ENCODE measurements around the gene TAF1.
"Not testable (repeated sequence)": the region's sequence is repeated elsewhere in the genome, so short reads cannot be mapped to it uniquely, and the experiment has no call there.

The TAF1 gene

DNA sequence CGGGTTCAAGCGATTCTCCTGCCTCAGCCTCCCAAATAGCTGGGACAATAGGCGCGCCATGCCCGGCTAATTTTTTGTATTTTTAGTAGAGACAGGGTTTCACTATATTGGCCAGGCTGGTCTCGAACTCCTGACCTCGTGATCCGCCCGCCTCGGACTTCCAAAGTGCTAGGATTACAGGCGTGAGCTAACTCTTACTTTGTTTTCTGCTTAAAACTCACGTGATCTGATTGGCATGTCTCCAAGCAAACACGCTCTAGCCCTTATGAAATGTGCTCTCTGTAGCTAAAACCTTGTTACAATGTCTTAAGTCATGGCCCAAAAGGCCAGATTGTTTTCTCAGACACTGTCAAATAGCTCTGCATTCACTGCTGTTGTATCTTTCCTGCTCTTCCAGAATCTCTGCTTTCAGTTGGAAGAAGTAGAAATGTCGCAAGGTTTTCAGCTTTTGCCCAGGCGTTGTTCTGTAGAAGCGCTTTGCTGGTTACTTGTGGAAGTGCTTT is 127.0 kb downstream of the TAF1 start:
- no peaks in the 10 kb centered on the region for H3K36me3 ChIP-seq (ENCODE audit: control insufficient read depth, insufficient read depth, low read length)
- no peaks in the 10 kb centered on the region for H3K4me1 ChIP-seq (ENCODE audit: control insufficient read depth, insufficient read depth, low read length, poor library complexity, severe bottlenecking)
- no peak overlapping the region for H3K4me3 ChIP-seq (ENCODE audit: insufficient read depth, low read depth, low read length, poor library complexity, severe bottlenecking)
- DNase-seq = no peak
- H3K9me3 ChIP-seq (ENCODE audit: control insufficient read depth, low read length) = no peaks in the 10 kb centered on the region
- no peak overlapping the region for H3K27ac ChIP-seq (ENCODE audit: insufficient read depth, low read length, poor library complexity, severe bottlenecking)
- no peaks in the 10 kb centered on the region for H3K27me3 ChIP-seq (replicated peaks; ENCODE audit: control insufficient read depth, insufficient read depth, low read length, poor library complexity, severe bottlenecking)

DNA sequence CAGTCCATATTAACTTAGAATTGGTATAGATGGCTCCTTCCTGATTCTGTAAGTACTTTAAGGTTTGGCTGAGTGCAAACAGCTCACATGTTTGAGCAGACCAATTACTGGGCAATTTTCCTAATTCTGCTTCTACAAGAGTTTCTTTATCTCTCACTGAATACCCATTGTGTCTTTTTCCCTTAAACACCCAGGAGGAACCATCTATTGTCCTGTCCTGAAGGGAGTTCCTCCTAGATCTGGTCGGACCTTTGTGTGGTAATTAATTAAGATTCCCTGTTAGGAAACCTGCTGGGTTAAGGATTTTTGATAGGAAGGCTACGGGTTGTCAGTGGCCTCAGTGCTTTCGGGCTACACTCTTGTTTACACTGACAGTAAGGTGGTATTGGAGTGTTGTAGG is 129.8 kb downstream of the TAF1 start:
- H3K27me3 ChIP-seq (replicated peaks; ENCODE audit: control insufficient read depth, insufficient read depth, low read length, poor library complexity, severe bottlenecking); DNase-seq: not testable (repeated sequence)

GRCh38 chrX:71496476-71496875 is 130.3 kb downstream of the TAF1 start:
- Histone ChIP-seq H3K4me3 (ENCODE audit: insufficient read depth, low read depth, low read length, poor library complexity, severe bottlenecking) (no peak overlapping the region), H3K9me3 (ENCODE audit: control insufficient read depth, low read length) (no peaks in the 10 kb centered on the region), H3K27me3 (replicated peaks; ENCODE audit: control insufficient read depth, insufficient read depth, low read length, poor library complexity, severe bottlenecking) (no peaks in the 10 kb centered on the region), H3K4me1 (ENCODE audit: control insufficient read depth, insufficient read depth, low read length, poor library complexity, severe bottlenecking) (no peaks in the 10 kb centered on the region), H3K27ac (ENCODE audit: insufficient read depth, low read length, poor library complexity, severe bottlenecking) (no peak overlapping the region), H3K36me3 (ENCODE audit: control insufficient read depth, insufficient read depth, low read length) (no peaks in the 10 kb centered on the region)
- no peak for DNase-seq

More for the DNA sequence above, 129.8 kb downstream of the TAF1 start:
- H3K9me3 ChIP-seq (ENCODE audit: control insufficient read depth, low read length); H3K4me1 ChIP-seq (ENCODE audit: control insufficient read depth, insufficient read depth, low read length, poor library complexity, severe bottlenecking); H3K4me3 ChIP-seq (ENCODE audit: insufficient read depth, low read depth, low read length, poor library complexity, severe bottlenecking); H3K36me3 ChIP-seq (ENCODE audit: control insufficient read depth, insufficient read depth, low read length); H3K27ac ChIP-seq (ENCODE audit: insufficient read depth, low read length, poor library complexity, severe bottlenecking): not testable (repeated sequence)

DNA sequence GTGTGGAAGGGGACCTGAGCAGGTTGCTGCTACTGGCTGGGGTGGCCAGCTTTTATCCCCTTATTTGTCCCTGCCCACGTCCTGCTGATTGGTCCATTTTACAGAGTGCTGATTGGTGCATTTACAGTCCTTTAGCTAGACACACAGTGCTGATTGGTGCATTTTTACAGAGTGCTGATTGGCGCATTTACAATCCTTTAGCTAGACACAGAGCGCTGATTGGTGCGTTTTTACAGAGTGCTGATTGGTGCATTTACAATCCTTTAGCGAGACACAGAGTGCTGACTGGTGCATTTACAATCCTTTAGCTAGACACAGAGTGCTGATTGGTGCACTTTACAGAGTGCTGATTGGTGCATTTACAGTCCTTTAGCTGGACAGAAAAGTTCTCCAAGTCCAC is 135.9 kb downstream of the TAF1 start:
- not testable (repeated sequence) for H3K4me3 ChIP-seq (ENCODE audit: insufficient read depth, low read depth, low read length, poor library complexity, severe bottlenecking); H3K36me3 ChIP-seq (ENCODE audit: control insufficient read depth, insufficient read depth, low read length); H3K27ac ChIP-seq (ENCODE audit: insufficient read depth, low read length, poor library complexity, severe bottlenecking); H3K27me3 ChIP-seq (replicated peaks; ENCODE audit: control insufficient read depth, insufficient read depth, low read length, poor library complexity, severe bottlenecking); H3K9me3 ChIP-seq (ENCODE audit: control insufficient read depth, low read length); DNase-seq; H3K4me1 ChIP-seq (ENCODE audit: control insufficient read depth, insufficient read depth, low read length, poor library complexity, severe bottlenecking)

DNA sequence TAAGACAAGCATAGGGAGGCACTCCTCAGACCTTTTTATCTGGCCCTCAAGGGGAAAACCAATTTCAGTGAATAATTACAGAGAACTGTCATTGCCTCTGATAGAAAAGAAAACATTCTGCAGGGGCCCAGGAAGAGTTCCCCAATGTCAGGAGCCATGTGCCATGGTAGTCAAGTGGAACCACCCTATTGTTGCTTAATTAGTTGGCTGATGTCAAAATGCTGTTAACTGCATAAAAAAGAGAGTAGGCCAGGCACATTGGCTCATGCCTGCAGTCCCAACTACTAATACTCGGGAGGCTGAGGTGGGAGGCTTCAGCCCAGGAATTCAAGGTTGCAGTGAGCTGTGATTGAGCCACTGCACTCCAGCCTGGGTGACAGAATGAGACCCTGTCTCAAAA is 138.2 kb downstream of the TAF1 start:
- Histone ChIP-seq H3K36me3 (ENCODE audit: control insufficient read depth, insufficient read depth, low read length) (no peaks in the 10 kb centered on the region), H3K27me3 (replicated peaks; ENCODE audit: control insufficient read depth, insufficient read depth, low read length, poor library complexity, severe bottlenecking) (no peaks in the 10 kb centered on the region), H3K4me1 (ENCODE audit: control insufficient read depth, insufficient read depth, low read length, poor library complexity, severe bottlenecking) (no peaks in the 10 kb centered on the region), H3K4me3 (ENCODE audit: insufficient read depth, low read depth, low read length, poor library complexity, severe bottlenecking) (no peak overlapping the region), H3K9me3 (ENCODE audit: control insufficient read depth, low read length) (no peaks in the 10 kb centered on the region), H3K27ac (ENCODE audit: insufficient read depth, low read length, poor library complexity, severe bottlenecking) (no peak overlapping the region)
- no peak for DNase-seq

DNA sequence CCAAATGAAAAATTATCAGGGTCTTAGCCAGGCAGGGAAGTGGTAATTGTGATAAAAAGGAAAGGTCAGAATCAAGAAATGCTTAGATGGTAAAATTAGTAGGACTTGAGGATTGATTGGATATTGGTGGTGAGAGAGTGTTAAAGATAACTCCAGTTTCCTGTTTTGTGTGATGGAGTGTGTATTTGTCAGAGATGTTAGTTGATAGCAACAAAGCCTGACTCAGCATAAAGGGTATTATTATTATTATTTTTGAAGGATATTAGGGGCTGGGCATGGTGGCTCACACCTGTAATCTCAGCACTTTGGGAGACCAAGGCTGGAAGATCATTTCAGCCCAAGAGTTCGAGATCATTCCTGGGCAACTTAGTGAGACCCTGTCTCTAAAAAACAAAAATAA is 143.1 kb downstream of the TAF1 start:
- Histone ChIP-seq H3K4me3 (ENCODE audit: insufficient read depth, low read depth, low read length, poor library complexity, severe bottlenecking) (no peak overlapping the region), H3K9me3 (ENCODE audit: control insufficient read depth, low read length) (no peaks in the 10 kb centered on the region), H3K27ac (ENCODE audit: insufficient read depth, low read length, poor library complexity, severe bottlenecking) (no peak overlapping the region), H3K4me1 (ENCODE audit: control insufficient read depth, insufficient read depth, low read length, poor library complexity, severe bottlenecking) (no peaks in the 10 kb centered on the region), H3K27me3 (replicated peaks; ENCODE audit: control insufficient read depth, insufficient read depth, low read length, poor library complexity, severe bottlenecking) (no peaks in the 10 kb centered on the region), H3K36me3 (ENCODE audit: control insufficient read depth, insufficient read depth, low read length) (no peaks in the 10 kb centered on the region)
- no peak for DNase-seq

DNA sequence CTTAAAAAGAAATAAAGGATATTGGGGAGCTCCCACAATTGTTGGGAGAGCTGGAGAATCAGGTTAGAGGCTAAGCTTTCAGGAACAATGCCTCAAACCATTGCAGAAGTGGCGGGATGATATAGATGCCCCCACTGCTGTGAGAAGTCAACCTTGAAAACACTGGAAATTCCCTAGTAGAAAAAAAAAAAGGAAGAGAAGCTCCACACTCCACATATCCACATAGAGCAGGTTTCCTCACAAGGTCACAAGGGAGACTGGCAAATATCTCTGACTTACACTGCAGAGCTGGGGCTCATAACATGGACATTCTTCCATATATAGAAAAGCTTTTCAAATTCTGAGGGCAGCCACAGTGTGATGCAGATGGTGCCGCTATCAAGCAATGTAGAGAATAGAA is 144.0 kb downstream of the TAF1 start:
- Histone ChIP-seq H3K4me3 (ENCODE audit: insufficient read depth, low read depth, low read length, poor library complexity, severe bottlenecking) (no peak overlapping the region), H3K4me1 (ENCODE audit: control insufficient read depth, insufficient read depth, low read length, poor library complexity, severe bottlenecking) (no peaks in the 10 kb centered on the region), H3K9me3 (ENCODE audit: control insufficient read depth, low read length) (no peaks in the 10 kb centered on the region), H3K27ac (ENCODE audit: insufficient read depth, low read length, poor library complexity, severe bottlenecking) (no peak overlapping the region), H3K36me3 (ENCODE audit: control insufficient read depth, insufficient read depth, low read length) (no peaks in the 10 kb centered on the region), H3K27me3 (replicated peaks; ENCODE audit: control insufficient read depth, insufficient read depth, low read length, poor library complexity, severe bottlenecking) (no peaks in the 10 kb centered on the region)
- no peak for DNase-seq

GRCh38 chrX:71513731-71514130 is 147.6 kb downstream of the TAF1 start:
- H3K4me3 ChIP-seq (ENCODE audit: insufficient read depth, low read depth, low read length, poor library complexity, severe bottlenecking); H3K9me3 ChIP-seq (ENCODE audit: control insufficient read depth, low read length); H3K27me3 ChIP-seq (replicated peaks; ENCODE audit: control insufficient read depth, insufficient read depth, low read length, poor library complexity, severe bottlenecking); H3K36me3 ChIP-seq (ENCODE audit: control insufficient read depth, insufficient read depth, low read length); H3K27ac ChIP-seq (ENCODE audit: insufficient read depth, low read length, poor library complexity, severe bottlenecking); DNase-seq; H3K4me1 ChIP-seq (ENCODE audit: control insufficient read depth, insufficient read depth, low read length, poor library complexity, severe bottlenecking): not testable (repeated sequence)

DNA sequence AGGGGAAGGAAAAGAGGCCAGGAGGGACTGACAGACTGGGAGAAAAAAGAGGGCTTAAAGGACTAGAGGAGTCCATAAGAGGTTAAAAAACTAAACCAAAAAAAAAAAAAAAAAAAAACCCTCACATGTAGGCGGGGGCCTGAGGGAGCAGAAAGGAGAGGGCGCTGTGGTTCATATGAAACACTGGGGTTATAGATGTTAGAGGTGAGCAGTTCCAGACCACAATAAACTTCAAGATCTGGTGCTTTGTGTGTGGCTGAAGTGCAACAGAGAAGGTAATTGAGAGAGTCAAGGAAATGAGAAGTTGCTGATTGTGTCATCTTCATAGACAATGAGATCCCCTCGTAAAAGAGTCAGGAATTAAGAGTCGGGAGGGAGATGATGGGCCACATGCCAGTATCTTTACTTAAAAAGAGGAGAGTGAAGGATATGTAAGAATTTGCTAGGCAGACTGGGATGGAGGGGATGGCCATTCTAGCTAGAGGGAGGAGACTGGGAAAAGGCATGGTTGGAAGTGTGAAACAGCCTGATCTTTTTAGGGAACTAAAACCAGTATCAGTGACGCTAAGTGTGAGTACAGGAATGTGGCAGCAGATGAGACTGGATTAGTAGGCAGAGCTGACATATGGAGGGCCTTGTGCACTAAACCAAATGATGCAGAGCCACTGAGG is 148.3 kb downstream of the TAF1 start:
- DNase-seq = no peak
- H3K4me3 ChIP-seq (ENCODE audit: insufficient read depth, low read depth, low read length, poor library complexity, severe bottlenecking) = no peak overlapping the region
- H3K4me1 ChIP-seq (ENCODE audit: control insufficient read depth, insufficient read depth, low read length, poor library complexity, severe bottlenecking) = no peaks in the 10 kb centered on the region
- no peak overlapping the region for H3K27ac ChIP-seq (ENCODE audit: insufficient read depth, low read length, poor library complexity, severe bottlenecking)
- no peaks in the 10 kb centered on the region for H3K36me3 ChIP-seq (ENCODE audit: control insufficient read depth, insufficient read depth, low read length)
- H3K9me3 ChIP-seq (ENCODE audit: control insufficient read depth, low read length) = no peaks in the 10 kb centered on the region
- H3K27me3 ChIP-seq (replicated peaks; ENCODE audit: control insufficient read depth, insufficient read depth, low read length, poor library complexity, severe bottlenecking) = no peaks in the 10 kb centered on the region

DNA sequence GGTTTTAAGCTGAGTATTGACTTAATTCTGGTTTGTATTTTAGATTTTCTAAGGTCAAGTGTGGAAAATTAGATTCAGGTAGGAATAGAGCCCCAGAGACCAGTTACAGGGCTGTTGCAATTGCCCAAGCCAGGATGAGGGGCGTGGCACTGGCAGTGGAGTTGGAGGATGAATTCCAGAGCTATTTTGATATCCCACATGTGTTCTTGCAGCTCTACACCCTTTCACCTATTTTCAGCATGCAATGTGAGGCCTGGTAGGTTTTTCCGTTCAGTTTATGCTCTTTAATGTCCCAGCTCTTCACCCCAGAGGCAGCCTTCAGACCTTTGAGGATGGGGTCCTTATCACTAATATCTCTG is 148.9 kb downstream of the TAF1 start:
- H3K4me1 ChIP-seq (ENCODE audit: control insufficient read depth, insufficient read depth, low read length, poor library complexity, severe bottlenecking) = no peaks in the 10 kb centered on the region
- no peaks in the 10 kb centered on the region for H3K27me3 ChIP-seq (replicated peaks; ENCODE audit: control insufficient read depth, insufficient read depth, low read length, poor library complexity, severe bottlenecking)
- H3K36me3 ChIP-seq (ENCODE audit: control insufficient read depth, insufficient read depth, low read length) = no peaks in the 10 kb centered on the region
- no peak for DNase-seq
- no peaks in the 10 kb centered on the region for H3K9me3 ChIP-seq (ENCODE audit: control insufficient read depth, low read length)
- H3K4me3 ChIP-seq (ENCODE audit: insufficient read depth, low read depth, low read length, poor library complexity, severe bottlenecking) = no peak overlapping the region
- no peak overlapping the region for H3K27ac ChIP-seq (ENCODE audit: insufficient read depth, low read length, poor library complexity, severe bottlenecking)
